GDM1 (cell line): ENCODE results near the gene PANX2.
"Not testable (repeated sequence)": the region's sequence is repeated elsewhere in the genome, so short reads cannot be mapped to it uniquely, and the experiment has no call there.

Experiments used
- DNase-seq: peaks from one replicate; lab custom pipeline; 2025; lab: John Stamatoyannopoulos, UW

PANX2 gene

DNA sequence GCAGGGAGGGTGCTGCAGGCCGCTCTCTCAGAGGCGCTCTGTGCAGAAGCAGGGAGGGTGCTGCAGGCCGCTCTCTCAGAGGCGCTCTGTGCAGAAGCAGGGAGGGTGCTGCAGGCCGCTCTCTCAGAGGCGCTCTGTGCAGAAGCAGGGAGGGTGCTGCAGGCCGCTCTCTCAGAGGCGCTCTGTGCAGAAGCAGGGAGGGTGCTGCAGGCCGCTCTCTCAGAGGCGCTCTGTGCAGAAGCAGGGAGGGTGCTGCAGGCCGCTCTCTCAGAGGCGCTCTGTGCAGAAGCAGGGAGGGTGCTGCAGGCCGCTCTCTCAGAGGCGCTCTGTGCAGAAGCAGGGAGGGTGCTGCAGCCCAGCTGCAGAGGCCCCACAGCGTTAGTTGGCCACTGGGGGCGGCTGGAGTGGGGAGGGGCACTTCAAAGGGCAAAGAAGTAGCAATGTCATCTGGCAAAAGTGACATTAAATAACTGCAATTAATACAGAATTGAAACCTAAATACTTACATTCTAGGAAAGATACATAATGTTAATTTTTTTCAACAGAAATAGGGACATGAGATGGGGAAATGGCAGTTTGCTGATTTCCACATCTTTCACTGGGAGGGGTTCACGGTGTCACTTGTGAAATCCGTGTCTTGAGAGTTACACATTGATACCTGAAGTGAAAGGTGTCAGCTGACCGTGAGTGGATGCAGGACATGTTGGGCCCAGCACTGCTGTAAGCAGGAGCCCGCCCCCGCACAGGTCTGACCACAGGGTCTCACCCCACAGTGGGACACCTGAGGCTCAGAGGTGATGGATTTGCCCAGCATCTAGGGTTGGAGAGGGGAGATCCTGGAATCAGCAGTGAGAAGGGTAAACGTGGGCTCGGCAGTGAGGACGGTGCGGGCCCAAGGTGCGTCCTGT is 23.0 kb upstream of the PANX2 start:
- DNase-seq, result not testable (repeated sequence)

GRCh38 chr22:50148166-50148500 is 22.4 kb upstream of the PANX2 start:
- no peak for DNase-seq

GRCh38 chr22:50148991-50149721 is 21.4 kb upstream of the PANX2 start:
- DNase-seq, result peak; percentile 61

DNA sequence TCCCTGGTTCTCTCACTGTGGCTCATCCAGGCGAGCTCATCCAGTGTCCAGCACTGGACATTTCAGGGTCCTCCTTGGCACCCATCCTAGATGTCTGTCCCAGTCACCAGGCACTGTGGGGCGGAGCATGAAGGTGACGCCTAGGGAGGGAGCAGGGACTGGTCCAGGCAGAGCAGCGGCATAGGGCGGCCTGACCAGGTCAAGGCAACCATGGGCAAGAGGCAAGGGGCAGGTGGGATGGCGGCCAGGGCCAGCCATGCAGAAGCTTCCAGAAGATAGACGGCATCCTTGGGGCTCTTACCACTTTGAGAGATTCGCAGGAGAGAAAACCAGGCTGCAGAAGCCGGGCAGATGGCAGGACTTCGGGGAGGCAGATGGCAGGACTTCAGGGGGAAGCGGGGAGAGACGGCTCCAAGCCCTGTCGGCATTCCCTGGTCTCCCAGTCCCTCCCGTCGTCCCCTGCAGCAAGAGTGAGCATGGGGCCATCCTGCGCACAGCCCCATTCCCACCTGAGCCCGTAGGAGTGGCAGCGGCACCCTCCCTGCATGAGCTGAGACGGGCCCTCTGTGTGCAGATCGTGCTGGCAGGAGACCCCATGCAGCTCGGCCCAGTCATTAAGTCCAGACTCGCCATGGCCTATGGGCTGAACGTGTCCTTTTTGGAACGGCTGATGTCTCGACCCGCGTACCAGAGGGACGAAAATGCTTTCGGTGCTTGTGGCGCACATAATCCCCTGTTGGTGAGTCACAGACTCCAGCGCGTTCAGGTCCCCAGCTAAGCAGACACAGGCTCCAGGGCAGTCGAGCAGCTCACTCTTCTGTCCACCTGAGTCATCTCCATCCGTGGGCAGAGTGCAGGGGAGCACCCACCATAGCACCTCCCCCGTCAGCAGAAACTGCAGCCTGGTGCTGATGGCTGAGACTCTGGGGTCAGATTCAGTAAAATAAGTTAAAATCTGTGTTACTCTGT is 20.1 kb upstream of the PANX2 start:
- DNase-seq, result no peak

DNA sequence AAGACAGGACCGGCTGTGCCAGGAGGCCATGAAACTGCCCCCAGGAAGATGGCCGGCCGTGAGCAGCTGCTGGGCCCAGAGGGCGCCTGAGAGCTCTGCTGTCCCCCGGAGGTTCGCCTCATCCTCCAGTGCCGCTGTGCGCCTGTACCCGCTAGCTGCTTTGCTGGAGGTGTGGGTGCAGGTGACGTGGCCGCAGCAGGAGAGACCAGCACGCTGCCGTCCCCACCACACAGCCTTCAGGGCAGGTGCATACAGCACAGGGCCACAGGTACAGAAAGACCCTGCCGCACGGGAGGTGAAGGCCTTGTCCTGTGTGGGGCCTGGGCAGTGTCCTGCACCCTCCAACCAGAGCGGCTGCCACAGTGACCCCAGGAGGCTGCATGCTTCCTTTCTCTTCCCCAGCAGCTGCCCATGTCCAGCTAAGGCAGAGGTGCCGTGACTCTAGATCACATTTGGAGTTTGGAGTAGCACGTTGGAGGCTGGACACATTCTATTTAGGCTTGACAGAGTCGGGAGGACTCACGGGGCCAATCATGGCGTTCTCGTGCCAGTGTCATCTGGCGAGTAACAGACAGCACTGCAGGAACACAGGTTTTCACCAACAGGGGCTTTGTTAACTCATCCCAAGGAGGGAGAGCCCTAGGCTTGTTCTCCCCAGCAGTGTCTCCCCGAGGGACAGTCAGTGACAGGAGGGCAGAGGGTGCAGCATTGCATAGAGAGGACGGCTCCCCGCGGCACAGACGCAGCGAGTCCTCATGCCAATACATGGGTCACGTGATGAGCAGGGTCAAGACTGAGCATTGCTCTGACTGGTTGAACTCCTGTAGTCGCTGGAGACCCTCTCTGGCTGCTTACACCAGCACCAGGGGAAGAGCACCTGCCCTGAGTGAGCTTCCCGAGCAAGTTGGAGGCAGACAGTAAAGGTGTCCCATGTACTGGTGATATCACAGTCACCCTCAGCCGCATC is 18.7 kb upstream of the PANX2 start:
- DNase-seq, result no peak

GRCh38 chr22:50153056-50153755 is 17.3 kb upstream of the PANX2 start:
- no peak for DNase-seq

DNA sequence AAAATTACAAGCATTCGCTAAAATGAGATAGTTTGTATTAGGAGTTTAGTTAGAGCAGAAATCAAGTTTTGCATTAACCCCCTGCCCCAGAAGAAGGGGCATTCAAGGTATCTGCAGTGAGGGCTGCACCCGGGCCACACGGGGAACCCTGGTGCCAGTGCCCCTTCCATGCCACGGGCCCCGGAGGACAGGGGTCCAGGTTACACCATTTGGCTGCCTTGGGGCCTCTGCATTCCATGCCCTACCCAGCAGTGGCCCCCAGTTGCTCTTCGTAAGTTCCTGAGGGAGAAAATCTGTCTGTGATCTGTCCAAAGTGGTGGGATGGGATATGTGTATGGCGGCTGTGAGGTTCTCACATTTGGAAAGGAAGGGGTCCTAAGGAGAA is 16.8 kb upstream of the PANX2 start:
- no peak for DNase-seq

DNA sequence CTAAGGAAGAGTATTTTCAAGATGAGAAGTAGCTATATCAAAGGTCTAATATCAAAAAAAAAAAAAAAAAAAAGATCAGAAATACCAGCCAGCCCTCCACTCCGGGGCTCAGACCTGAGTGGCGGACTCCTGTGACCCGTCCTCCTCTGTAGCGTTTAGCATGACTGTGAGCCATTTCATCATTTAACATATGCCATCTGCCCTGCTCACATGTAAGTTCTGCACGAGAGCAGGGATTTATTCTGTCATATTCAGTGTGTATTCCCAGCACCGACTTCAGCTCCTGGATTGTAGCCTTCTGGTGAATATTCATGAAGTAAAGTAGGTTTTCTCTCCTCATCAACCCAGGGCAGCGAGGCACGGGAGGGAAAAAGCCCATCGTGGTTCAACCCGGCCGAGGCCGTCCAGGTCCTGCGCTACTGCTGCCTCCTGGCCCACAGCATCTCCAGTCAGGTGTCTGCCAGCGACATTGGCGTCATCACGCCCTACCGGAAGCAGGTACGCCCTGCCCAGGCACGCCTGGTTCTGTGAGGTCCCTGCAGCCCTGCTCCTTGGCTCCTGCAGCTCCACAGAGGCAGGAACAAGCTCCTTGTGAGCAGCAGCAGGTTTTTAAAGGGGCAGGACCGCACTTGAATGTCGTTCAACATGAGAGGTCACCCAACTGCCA is 12.7 kb upstream of the PANX2 start:
- no peak for DNase-seq

- no peak for DNase-seq
Measured at GRCh38 chr22:50160947-50161346, 9.6 kb upstream of the PANX2 start.

DNA sequence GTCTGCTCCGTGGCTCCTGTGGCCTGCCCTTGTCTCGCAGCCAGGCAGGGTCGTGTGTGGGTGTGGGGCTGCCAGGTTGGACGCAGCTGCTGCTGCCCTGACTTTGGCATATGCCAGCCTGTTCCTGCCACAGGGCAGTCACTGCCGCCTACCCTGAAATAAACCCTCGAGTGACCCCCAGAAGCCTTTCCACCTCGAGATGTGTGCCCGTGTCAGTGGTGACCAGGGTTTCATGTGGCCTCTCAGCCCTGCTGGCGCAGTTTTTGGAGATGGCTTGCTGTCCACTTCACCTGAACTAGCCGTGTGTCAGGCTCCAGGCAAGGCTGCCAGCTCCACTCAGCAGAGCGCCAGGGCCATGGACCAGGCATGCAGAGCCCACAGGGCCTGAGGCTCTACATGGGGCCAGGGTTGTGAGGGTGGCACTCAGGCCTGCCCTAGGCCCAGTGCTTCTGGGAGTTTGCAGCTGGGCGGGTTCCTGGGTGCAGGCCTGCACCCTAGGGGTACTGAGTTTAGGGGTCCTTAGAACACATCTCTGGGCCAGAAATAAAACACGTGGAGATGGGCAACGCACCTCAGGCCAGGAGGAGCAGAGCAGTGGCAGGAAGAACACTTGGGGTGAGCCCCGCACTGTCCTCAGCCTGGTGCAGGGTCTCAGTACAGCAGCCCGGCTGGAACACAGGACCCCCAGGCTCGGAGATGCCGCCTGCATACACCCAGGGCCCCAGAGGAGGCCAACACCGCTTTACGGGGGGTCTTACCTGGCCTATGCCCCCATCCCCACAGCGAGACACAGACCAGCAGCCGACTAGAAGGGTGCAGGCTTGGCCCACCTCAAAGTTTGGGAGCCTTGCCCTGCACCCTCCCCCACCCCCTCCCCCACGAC is 8.8 kb upstream of the PANX2 start:
- no peak for DNase-seq

DNA sequence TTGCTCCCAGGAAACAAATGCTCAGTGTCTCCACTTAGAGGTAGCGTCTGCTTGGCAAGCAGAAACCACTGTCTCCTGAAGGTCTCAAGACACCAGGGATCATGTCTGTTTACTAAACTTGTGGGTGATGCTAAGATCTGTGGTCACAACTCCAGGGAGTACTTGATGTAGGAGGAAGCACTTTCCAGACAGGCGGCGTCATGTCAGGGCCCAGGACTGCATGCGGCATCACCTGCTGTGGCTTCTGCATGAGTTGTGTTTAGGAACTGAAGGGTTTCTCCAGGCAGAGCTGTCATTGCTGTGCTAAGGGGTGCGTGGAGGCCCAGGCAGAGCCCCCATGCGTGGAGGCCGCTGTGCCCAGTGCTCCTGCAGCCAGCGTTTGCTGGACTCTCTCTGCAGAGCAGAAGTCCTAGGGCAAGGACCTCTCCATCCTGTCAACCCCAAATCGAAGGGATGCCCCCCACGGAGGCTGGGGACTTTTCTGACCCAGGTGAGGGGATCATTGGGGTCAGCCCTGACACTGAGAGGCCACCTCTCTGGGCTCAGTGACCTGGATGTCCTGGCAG is 8.1 kb upstream of the PANX2 start:
- DNase-seq, result no peak

DNA sequence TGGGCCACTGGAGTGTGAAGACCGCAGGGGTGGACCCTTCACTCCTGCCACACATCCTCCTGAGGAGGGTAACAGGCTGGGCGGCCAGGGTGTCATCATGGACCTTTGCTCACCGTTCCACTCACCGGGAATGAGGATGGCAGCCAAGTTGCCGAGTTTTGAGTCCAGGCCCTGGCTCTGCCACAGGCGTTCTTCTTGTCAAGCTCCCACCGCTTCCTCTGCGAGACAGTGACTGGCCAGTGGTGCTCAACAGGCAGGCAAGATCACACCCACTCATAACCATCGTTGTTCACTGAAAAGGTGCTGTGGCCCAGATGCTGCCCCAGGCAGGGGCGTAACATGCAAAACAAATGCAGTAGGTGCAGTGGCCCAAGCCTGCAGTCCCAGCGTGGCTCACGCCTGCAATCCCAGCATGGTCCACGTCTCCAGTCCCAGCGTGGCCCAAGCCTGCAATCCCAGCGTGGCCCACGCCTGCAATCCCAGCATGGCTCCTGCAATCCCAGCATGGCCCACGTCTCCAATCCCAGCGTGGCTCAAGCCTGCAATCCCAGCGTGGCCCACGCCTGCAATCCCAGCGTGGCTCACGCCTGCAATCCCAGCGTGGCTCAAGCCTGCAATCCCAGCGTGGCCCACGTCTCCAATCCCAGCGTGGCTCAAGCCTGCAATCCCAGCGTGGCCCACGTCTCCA is 5.0 kb upstream of the PANX2 start:
- DNase-seq, result no peak

GRCh38 chr22:50167689-50168489 is 2.6 kb upstream of the PANX2 start:
- no peak for DNase-seq

GRCh38 chr22:50168490-50169180 is 1.9 kb upstream of the PANX2 start:
- not testable (repeated sequence) for DNase-seq

GRCh38 chr22:50169181-50169759 is 1.3 kb upstream of the PANX2 start:
- no peak for DNase-seq

GRCh38 chr22:50169774-50170341 is 673 bp upstream of the PANX2 start:
- DNase-seq, result no peak
